H9 (cell line): ENCODE data around the gene TMEM91. TPM values are rescaled to one million over a fixed set of nuclear protein-coding genes. Genes with fewer than 3 reads are reported as not detected.
A peak's percentile ranks its signal among the peaks of the same experiment; 100 is the strongest.

ENCODE experiments used
- DNase-seq: peaks from one replicate; pipeline ENCODE4 v3.0.0-alpha.2; 2017
- H2AFZ ChIP-seq: one replicate; pipeline ENCODE4 v1.6.1; 2013; ENCODE audit warnings: mild to moderate bottlenecking, low read length, control low read depth, moderate library complexity
- H2AK5ac ChIP-seq: 2 replicates; pipeline ENCODE4 v1.6.1; 2013; ENCODE audit warnings: low read length, control low read depth, mixed read lengths; ENCODE audit not compliant: insufficient read length
- H2BK120ac ChIP-seq: one replicate; pipeline ENCODE4 v1.6.1; 2013; ENCODE audit warnings: low read depth, mild to moderate bottlenecking, low read length, control low read depth, inconsistent platforms; ENCODE audit not compliant: poor library complexity, severe bottlenecking
- H2BK12ac ChIP-seq: 2 replicates; pipeline ENCODE4 v1.6.1; 2013; ENCODE audit warnings: low read length, control low read depth, mixed read lengths, low read depth; ENCODE audit not compliant: insufficient read length
- H2BK15ac ChIP-seq: 2 replicates; pipeline ENCODE4 v1.6.1; 2013; ENCODE audit warnings: low read depth, low read length, control low read depth
- H2BK20ac ChIP-seq: one replicate; pipeline ENCODE4 v1.6.1; 2013; ENCODE audit warnings: low read depth, mild to moderate bottlenecking, low read length, control low read depth, inconsistent platforms; ENCODE audit not compliant: poor library complexity, severe bottlenecking
- H2BK5ac ChIP-seq: 2 replicates; pipeline ENCODE4 v1.6.1; 2013; ENCODE audit warnings: low read length, control low read depth, mixed read lengths; ENCODE audit not compliant: insufficient read length
- H3K14ac ChIP-seq: 2 replicates; pipeline ENCODE4 v1.6.1; 2013; ENCODE audit warnings: low read length, control low read depth; ENCODE audit not compliant: insufficient read depth
- H3K18ac ChIP-seq: 2 replicates; pipeline ENCODE4 v1.6.1; 2013; ENCODE audit warnings: low read depth, mild to moderate bottlenecking, mixed read lengths, low read length, control low read depth; ENCODE audit not compliant: insufficient read length
- H3K23ac ChIP-seq: 2 replicates; pipeline ENCODE4 v1.6.1; 2013; ENCODE audit warnings: low read length, control low read depth, mixed read lengths, low read depth; ENCODE audit not compliant: insufficient read length
- H3K23me2 ChIP-seq: 2 replicates; pipeline ENCODE4 v1.6.1; 2013; ENCODE audit warnings: low read depth, mild to moderate bottlenecking, mixed read lengths, low read length, control low read depth; ENCODE audit not compliant: insufficient read length, poor library complexity, severe bottlenecking
- H3K27ac ChIP-seq: 2 replicates; pipeline ENCODE4 v1.5.1; 2013; ENCODE audit warnings: low read length, control low read depth, mixed read lengths, low read depth; ENCODE audit not compliant: insufficient read length
- H3K27me3 ChIP-seq: 2 replicates; pipeline ENCODE4 v1.6.1; 2013; ENCODE audit warnings: low read length, control low read depth, inconsistent platforms; ENCODE audit not compliant: insufficient read depth
- H3K4ac ChIP-seq: 2 replicates; pipeline ENCODE4 v1.6.1; 2013; ENCODE audit warnings: low read depth, mild to moderate bottlenecking, control low read depth, inconsistent platforms, low read length, moderate library complexity
- H3K4me1 ChIP-seq: 2 replicates; pipeline ENCODE4 v1.6.1; 2013; ENCODE audit warnings: low read length, control low read depth, inconsistent platforms; ENCODE audit not compliant: insufficient read depth
- H3K4me2 ChIP-seq: 2 replicates; pipeline ENCODE4 v1.6.1; 2013; ENCODE audit warnings: low read length, control low read depth, mixed read lengths; ENCODE audit not compliant: insufficient read length, insufficient read depth
- H3K56ac ChIP-seq: 2 replicates; pipeline ENCODE4 v1.6.1; 2013; ENCODE audit warnings: low read depth, mild to moderate bottlenecking, mixed read lengths, low read length, control low read depth; ENCODE audit not compliant: insufficient read length
- H3K79me1 ChIP-seq: 2 replicates; pipeline ENCODE4 v1.6.1; 2013; ENCODE audit warnings: low read depth, mild to moderate bottlenecking, moderate library complexity, low read length, control low read depth, inconsistent platforms; ENCODE audit not compliant: insufficient read depth, poor library complexity, severe bottlenecking
- H3K79me2 ChIP-seq: 2 replicates; pipeline ENCODE4 v1.6.1; 2013; ENCODE audit warnings: low read length, control low read depth, inconsistent platforms; ENCODE audit not compliant: insufficient read depth
- H3K9ac ChIP-seq: 2 replicates; pipeline ENCODE4 v1.6.1; 2013; ENCODE audit warnings: low read length, control low read depth, mixed read lengths; ENCODE audit not compliant: insufficient read length; ENCODE audit errors: extremely low read depth
- H3K9me3 ChIP-seq: one replicate; pipeline ENCODE4 v1.6.1; 2013; ENCODE audit warnings: low read depth, low read length, inconsistent platforms; ENCODE audit not compliant: control insufficient read depth
- H3T11ph ChIP-seq: one replicate; pipeline ENCODE4 v1.6.1; 2013; ENCODE audit warnings: mild to moderate bottlenecking, low read length, control low read depth, inconsistent platforms
- H4K20me1 ChIP-seq: one replicate; pipeline ENCODE4 v1.6.1; 2013; ENCODE audit not compliant: control insufficient read depth, insufficient read length, insufficient read depth
- H4K5ac ChIP-seq: 2 replicates; pipeline ENCODE4 v1.6.1; 2013; ENCODE audit warnings: low read depth, mild to moderate bottlenecking, mixed read lengths, low read length, control low read depth; ENCODE audit not compliant: insufficient read length
- H4K8ac ChIP-seq: replicated peaks from 2 replicates; pipeline ENCODE4 v1.6.1; 2013; ENCODE audit warnings: low read length, control low read depth, mixed read lengths, low read depth; ENCODE audit not compliant: insufficient read length
- H4K91ac ChIP-seq: 2 replicates; pipeline ENCODE4 v1.6.1; 2013; ENCODE audit warnings: low read depth, mild to moderate bottlenecking, moderate library complexity, mixed read lengths, low read length, control low read depth; ENCODE audit not compliant: insufficient read length
- H3K27ac Mint-ChIP-seq, 3 experiments: 2 replicates in 2 of 3; 3 replicates in 1 of 3; pipeline ENCODE4 v1.8.0; 2020 to 2021; ENCODE audit warnings: mixed read lengths in 3 of 3, mild to moderate bottlenecking in 1 of 3, moderate library complexity in 1 of 3
- H3K27me3 Mint-ChIP-seq: 2 replicates; pipeline ENCODE4 v1.8.0; 2021; ENCODE audit warnings: low read depth, mild to moderate bottlenecking, moderate library complexity, mixed read lengths
- H3K36me3 Mint-ChIP-seq, 3 experiments: 2 replicates in 2 of 3; 3 replicates in 1 of 3; pipeline ENCODE4 v1.8.0; 2020 to 2021; ENCODE audit warnings: low read depth in 3 of 3, mixed read lengths in 3 of 3; ENCODE audit not compliant: insufficient read depth in 1 of 3
- H3K4me1 Mint-ChIP-seq, 2 experiments: 2 replicates each; pipeline ENCODE4 v1.8.0; 2020; ENCODE audit warnings: mixed read lengths in 2 of 2
- H3K4me3 Mint-ChIP-seq, 2 experiments: 2 replicates in 1 of 2; 3 replicates in 1 of 2; pipeline ENCODE4 v1.8.0; 2020 to 2021; ENCODE audit warnings: mild to moderate bottlenecking in 2 of 2, mixed read lengths in 2 of 2, moderate library complexity in 1 of 2
- H3K9me3 Mint-ChIP-seq, 2 experiments: 2 replicates in 1 of 2; 3 replicates in 1 of 2; pipeline ENCODE4 v1.8.0; 2020; ENCODE audit warnings: mild to moderate bottlenecking in 2 of 2, mixed read lengths in 2 of 2, moderate library complexity in 1 of 2
- WGBS: extraction: QIAGEN DNeasy Blood & Tissue Kit; methylation state at CpG from one replicate; pipeline ENCODE4 v1.1.7; 2013; ENCODE audit warnings: missing lambda C conversion rate, low lambda C conversion rate, mixed read lengths; ENCODE audit not compliant: insufficient read length; ENCODE audit errors: extremely low coverage; 5-methylcytosine and 5-hydroxymethylcytosine counted together
- total RNA-seq: library from RNA; stranded (reverse); gene quantifications from 2 replicates; pipeline ENCODE4 v1.2.1, GENCODE V29; 2021
- TF ChIP-seq, protein P1 (sequence below): fragments of 200-600 bp; sonication (generic); conservative IDR thresholded peaks from 3 replicates; pipeline ENCODE4 v1.8.0; 2021; ENCODE audit warnings: antibody characterized with exemption, mild to moderate bottlenecking

Gene TMEM91
- total RNA-seq, 1 experiment from 2014 or later: 5.7 TPM

DNA sequence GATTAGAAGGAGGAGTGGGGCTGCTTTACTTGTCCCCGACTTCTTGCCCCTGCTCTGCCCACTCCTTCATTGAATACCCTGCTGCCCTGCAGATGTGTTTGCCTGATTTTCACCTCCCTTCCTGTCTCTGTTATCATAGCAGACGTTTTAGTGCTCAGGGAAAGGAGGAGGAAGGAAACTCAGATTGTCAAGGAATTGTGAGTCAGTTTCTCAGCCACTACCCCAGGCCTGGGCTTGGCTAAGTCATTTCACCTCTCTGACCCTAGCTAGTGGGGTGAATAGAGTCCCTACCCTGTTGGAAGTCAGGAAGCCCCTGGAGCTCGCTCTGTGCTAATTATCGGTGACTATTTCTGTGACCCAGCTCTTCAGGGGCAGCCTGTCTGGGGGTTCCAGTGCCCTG is 25.1 kb downstream of the TMEM91 start:
- Mint-ChIP-seq H3K9me3 (no peaks in the 10 kb centered on the region; a peak in 1 of 5 replicates), H3K4me3 (no peak overlapping the region), H3K27me3 (no peaks in the 10 kb centered on the region; the same call in 1 of the 2 replicates), H3K4me1 (peaks cover 12 to 15% of the 10 kb centered on the region in 2 experiments), H3K27ac (0 out of 7 replicates have a peak overlapping the region, but pooled peaks of 1 of the 3 experiments have one; percentile 57), H3K36me3 (peaks cover 0 to 2% (median 0%) of the 10 kb centered on the region in 3 experiments; a peak in 2 of 7 replicates)
- H2BK120ac ChIP-seq: no peak overlapping the region
- no peak overlapping the region for H2BK15ac ChIP-seq
- no peak overlapping the region for H2BK12ac ChIP-seq
- peaks cover 9% of the 10 kb centered on the region for H3K23me2 ChIP-seq
- H2BK5ac ChIP-seq: no peak overlapping the region
- no peaks in the 10 kb centered on the region for H3K27me3 ChIP-seq
- H2AK5ac ChIP-seq: no peak overlapping the region
- H4K8ac ChIP-seq: no peak overlapping the region
- H4K20me1 ChIP-seq: no peaks in the 10 kb centered on the region
- H3K79me2 ChIP-seq: no peaks in the 10 kb centered on the region
- H3K9me3 ChIP-seq: no peaks in the 10 kb centered on the region
- H3K18ac ChIP-seq: no peak overlapping the region
- no peak overlapping the region for H3K4ac ChIP-seq
- no peak overlapping the region for H3K14ac ChIP-seq
- no peak overlapping the region for H4K91ac ChIP-seq
- H3K79me1 ChIP-seq: peaks cover 6% of the 10 kb centered on the region
- H3K9ac ChIP-seq: no peak overlapping the region
- no peak overlapping the region for H3K56ac ChIP-seq
- no peak overlapping the region for H3K23ac ChIP-seq
- H3T11ph ChIP-seq: no peak overlapping the region
- no peak overlapping the region for H3K4me2 ChIP-seq
- TF ChIP-seq, protein P1, sequence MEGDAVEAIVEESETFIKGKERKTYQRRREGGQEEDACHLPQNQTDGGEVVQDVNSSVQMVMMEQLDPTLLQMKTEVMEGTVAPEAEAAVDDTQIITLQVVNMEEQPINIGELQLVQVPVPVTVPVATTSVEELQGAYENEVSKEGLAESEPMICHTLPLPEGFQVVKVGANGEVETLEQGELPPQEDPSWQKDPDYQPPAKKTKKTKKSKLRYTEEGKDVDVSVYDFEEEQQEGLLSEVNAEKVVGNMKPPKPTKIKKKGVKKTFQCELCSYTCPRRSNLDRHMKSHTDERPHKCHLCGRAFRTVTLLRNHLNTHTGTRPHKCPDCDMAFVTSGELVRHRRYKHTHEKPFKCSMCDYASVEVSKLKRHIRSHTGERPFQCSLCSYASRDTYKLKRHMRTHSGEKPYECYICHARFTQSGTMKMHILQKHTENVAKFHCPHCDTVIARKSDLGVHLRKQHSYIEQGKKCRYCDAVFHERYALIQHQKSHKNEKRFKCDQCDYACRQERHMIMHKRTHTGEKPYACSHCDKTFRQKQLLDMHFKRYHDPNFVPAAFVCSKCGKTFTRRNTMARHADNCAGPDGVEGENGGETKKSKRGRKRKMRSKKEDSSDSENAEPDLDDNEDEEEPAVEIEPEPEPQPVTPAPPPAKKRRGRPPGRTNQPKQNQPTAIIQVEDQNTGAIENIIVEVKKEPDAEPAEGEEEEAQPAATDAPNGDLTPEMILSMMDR: no peak
- no peak overlapping the region for H2AFZ ChIP-seq
- H2BK20ac ChIP-seq: no peak overlapping the region
- H3K27ac ChIP-seq: no peak overlapping the region
- no peaks in the 10 kb centered on the region for H3K4me1 ChIP-seq
- no peak overlapping the region for H4K5ac ChIP-seq
- no peak for DNase-seq
- no CpG with 5 or more reads among the region's 4 CpGs for WGBS
